Neural cell (in vitro differentiated cells): ENCODE data around the gene RNU6-9.

Experiments used
- EZH2 ChIP-seq: fragments of 200-600, 300-800 bp; shearing (Covaris generic), sonication (generic); IDR thresholded peaks from 2 replicates; pipeline ENCODE4 v1.6.1; 2014; ENCODE audit warnings: antibody characterized with exemption, low read length, borderline replicate concordance, mild to moderate bottlenecking; ENCODE audit not compliant: insufficient read depth, poor library complexity, severe bottlenecking
- SMC3 ChIP-seq: fragments of 450-650 bp; conservative IDR thresholded peaks from 2 replicates; pipeline ENCODE4 v1.6.1; 2014; ENCODE audit warnings: antibody characterized with exemption, mild to moderate bottlenecking, moderate library complexity; ENCODE audit not compliant: poor library complexity
- TF ChIP-seq, protein P1 (sequence below): fragments of 450-650 bp; IDR thresholded peaks from 2 replicates; pipeline ENCODE4 v1.5.1; 2014; ENCODE audit warnings: antibody characterized with exemption, mild to moderate bottlenecking, moderate library complexity; ENCODE audit not compliant: poor library complexity, severe bottlenecking

DNA sequence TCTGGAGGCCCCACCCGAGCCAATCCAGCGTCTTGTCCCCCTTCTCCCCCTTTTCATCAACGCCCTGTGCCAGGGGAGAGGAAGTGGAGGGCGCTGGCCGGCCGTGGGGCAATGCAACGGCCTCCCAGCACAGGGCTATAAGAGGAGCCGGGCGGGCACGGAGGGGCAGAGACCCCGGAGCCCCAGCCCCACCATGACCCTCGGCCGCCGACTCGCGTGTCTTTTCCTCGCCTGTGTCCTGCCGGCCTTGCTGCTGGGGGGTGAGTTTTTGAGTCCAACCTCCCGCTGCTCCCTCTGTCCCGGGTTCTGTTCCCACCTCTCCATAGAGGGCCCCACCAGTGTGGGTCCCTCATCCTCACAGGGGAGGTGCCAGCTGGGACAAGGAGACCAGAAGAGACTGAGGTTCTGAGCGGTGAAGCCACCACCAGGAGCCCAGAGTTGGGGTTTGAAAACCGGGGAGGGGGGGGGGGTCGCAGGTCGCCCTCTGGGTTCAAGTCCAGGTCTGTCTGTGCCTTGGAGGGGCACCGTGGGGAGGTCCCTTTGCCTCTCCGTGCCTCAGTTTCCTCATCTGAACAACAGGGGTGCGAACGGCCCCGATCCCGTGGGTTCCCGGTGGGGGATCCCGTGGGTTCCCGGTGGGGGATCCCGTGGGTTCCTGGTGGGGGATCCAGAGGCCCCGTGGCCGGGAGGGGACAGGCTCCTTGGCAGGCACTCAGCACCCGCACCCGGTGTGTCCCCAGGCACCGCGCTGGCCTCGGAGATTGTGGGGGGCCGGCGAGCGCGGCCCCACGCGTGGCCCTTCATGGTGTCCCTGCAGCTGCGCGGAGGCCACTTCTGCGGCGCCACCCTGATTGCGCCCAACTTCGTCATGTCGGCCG lies 40.9 kb upstream of the RNU6-9 start, which contains the start of gene ELANE:
- TF ChIP-seq EZH2 = no peak
- TF ChIP-seq, protein P1, sequence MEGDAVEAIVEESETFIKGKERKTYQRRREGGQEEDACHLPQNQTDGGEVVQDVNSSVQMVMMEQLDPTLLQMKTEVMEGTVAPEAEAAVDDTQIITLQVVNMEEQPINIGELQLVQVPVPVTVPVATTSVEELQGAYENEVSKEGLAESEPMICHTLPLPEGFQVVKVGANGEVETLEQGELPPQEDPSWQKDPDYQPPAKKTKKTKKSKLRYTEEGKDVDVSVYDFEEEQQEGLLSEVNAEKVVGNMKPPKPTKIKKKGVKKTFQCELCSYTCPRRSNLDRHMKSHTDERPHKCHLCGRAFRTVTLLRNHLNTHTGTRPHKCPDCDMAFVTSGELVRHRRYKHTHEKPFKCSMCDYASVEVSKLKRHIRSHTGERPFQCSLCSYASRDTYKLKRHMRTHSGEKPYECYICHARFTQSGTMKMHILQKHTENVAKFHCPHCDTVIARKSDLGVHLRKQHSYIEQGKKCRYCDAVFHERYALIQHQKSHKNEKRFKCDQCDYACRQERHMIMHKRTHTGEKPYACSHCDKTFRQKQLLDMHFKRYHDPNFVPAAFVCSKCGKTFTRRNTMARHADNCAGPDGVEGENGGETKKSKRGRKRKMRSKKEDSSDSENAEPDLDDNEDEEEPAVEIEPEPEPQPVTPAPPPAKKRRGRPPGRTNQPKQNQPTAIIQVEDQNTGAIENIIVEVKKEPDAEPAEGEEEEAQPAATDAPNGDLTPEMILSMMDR = no peak
- TF ChIP-seq SMC3 = no peak
